Kidney (tissue), 14 donors: ENCODE data around the gene NRAP. TPM values are rescaled to one million over a fixed set of nuclear protein-coding genes. Genes with fewer than 3 reads are reported as not detected.

ENCODE experiments used
- DNase-seq, 5 donors: peaks; one replicate each; pipeline ENCODE4 v3.0.0-alpha.2; 2013 to 2020
- FAIRE-seq: peaks from 2 replicates; lab custom pipeline; 2012; peaks lifted over from hg19 to GRCh38; lab: Jason Lieb, UNC
- H3K27ac ChIP-seq, 2 donors: one replicate each; pipeline ENCODE4 v1.7.0; 2013; ENCODE audit warnings: low read depth in 2 of 2, low read length in 2 of 2, inconsistent platforms in 1 of 2
- H3K27me3 ChIP-seq: one replicate; pipeline ENCODE4 v1.7.1; 2013; ENCODE audit warnings: low read length, inconsistent platforms; ENCODE audit not compliant: control insufficient read depth, insufficient read depth
- H3K36me3 ChIP-seq, 3 donors: one replicate each; pipeline versions ENCODE4 v1.7.0 to v1.7.1; 2013; ENCODE audit warnings: low read length in 3 of 3, control low read depth in 1 of 3, inconsistent platforms in 1 of 3; ENCODE audit not compliant: insufficient read depth in 3 of 3, control insufficient read depth in 2 of 3
- H3K4me1 ChIP-seq, 3 donors: one replicate each; pipeline versions ENCODE4 v1.7.0 to v1.7.1; 2013; ENCODE audit warnings: low read length in 3 of 3, inconsistent platforms in 1 of 3, low read depth in 1 of 3; ENCODE audit not compliant: control insufficient read depth in 2 of 3, insufficient read depth in 2 of 3
- H3K4me3 ChIP-seq, 3 donors: one replicate each; pipeline versions ENCODE4 v1.7.0 to v1.8.1; 2013; ENCODE audit warnings: low read length in 3 of 3, control low read depth in 1 of 3, inconsistent platforms in 1 of 3
- H3K9ac ChIP-seq, 3 donors: one replicate each; pipeline versions ENCODE4 v1.7.0 to v1.7.1; 2013; ENCODE audit warnings: low read length in 3 of 3, control low read depth in 1 of 3, inconsistent platforms in 1 of 3
- H3K9me3 ChIP-seq, 3 donors: one replicate each; pipeline versions ENCODE4 v1.7.0 to v1.7.1; 2013; ENCODE audit warnings: low read length in 3 of 3, control low read depth in 1 of 3, inconsistent platforms in 1 of 3; ENCODE audit not compliant: control insufficient read depth in 2 of 3, insufficient read depth in 1 of 3
- CTCF ChIP-seq: IDR thresholded peaks from 3 replicates; pipeline ENCODE4 v1.5.1; 2012; ENCODE audit warnings: mild to moderate bottlenecking, moderate library complexity, borderline replicate concordance; ENCODE audit not compliant: insufficient read depth; ENCODE audit errors: extremely low read depth
- intact Hi-C: fragments of 100-400 bp; cut with DNase I; formaldehyde crosslinking; loops from one replicate; pipeline ENCODE4 v1.11.1; 2022
- polyA plus RNA-seq: library from polyadenylated mRNA; stranded (reverse); fragments of 350-450 nt; fragmentation: Illumina TruSeq; extraction: RNeasy Lipid Tissue Mini Kit (QIAGEN cat#74804); gene quantifications from one replicate; pipeline ENCODE4 v1.2.3, GENCODE V29; 2014; ENCODE audit warnings: low read depth, low replicate concordance; ENCODE audit not compliant: insufficient read depth
- total RNA-seq: library from RNA; stranded (reverse); fragmentation: NEBNext Ultra II Directional; extraction: Animal tissue kit (Norgen Biotek cat#: 25700); gene quantifications from one replicate; pipeline ENCODE4 v1.2.1, GENCODE V29; 2021
- donor health status: control.
- donor health status: control.
- donor health status: control.
- donor health status: control.
- donor health status: control.
- donor health status: DM: yes; HTN: yes; CAD: no.
- donor health status: Normal renal cell carcinoma (clear cell type).

NRAP gene
- total and polyA plus RNA-seq, 2 donors from 2014 or later: not detected

GRCh38 chr10:113708640-113709039, 44.8 kb upstream of the NRAP start:
- H3K36me3 ChIP-seq: peaks cover 0 to 6% (median 0%) of the 10 kb centered on the region in 3 donors
- DNase-seq (no peak), FAIRE-seq (no peak)
- no peak overlapping the region for H3K27ac ChIP-seq
- H3K9ac ChIP-seq: peak overlapping the region in 1 of 3 donors; percentile 35
- H3K4me1 ChIP-seq: peaks cover 0 to 22% (median 17%) of the 10 kb centered on the region in 3 donors
- H3K27me3 ChIP-seq: no peaks in the 10 kb centered on the region
- H3K9me3 ChIP-seq: no peaks in the 10 kb centered on the region
- no peak for TF ChIP-seq CTCF
- intact Hi-C loops: no loop called here
- H3K4me3 ChIP-seq: no peak overlapping the region

GRCh38 chr10:113706623-113707022, 42.8 kb upstream of the NRAP start:
- no peak for FAIRE-seq
- Histone ChIP-seq H3K36me3 (peaks cover 0 to 6% (median 0%) of the 10 kb centered on the region in 3 donors), H3K9me3 (no peaks in the 10 kb centered on the region), H3K4me1 (peaks cover 0 to 22% (median 15%) of the 10 kb centered on the region in 3 donors), H3K9ac (no peak overlapping the region), H3K4me3 (no peak overlapping the region), H3K27me3 (no peaks in the 10 kb centered on the region), H3K27ac (no peak overlapping the region)
- no peak for DNase-seq
- intact Hi-C loops: no loop called here
- TF ChIP-seq CTCF: no peak

- DNase-seq (no peak), FAIRE-seq (no peak)
- intact Hi-C loops: no loop called here
- Histone ChIP-seq H3K4me3 (no peak overlapping the region), H3K9ac (no peak overlapping the region), H3K9me3 (no peaks in the 10 kb centered on the region), H3K36me3 (peaks cover 0 to 8% (median 0%) of the 10 kb centered on the region in 3 donors), H3K27ac (peak overlapping the region in 1 of 2 donors; percentile 55), H3K27me3 (no peaks in the 10 kb centered on the region), H3K4me1 (peaks cover 0 to 13% (median 11%) of the 10 kb centered on the region in 3 donors)
- TF ChIP-seq CTCF: no peak
These were observed 41.5 kb upstream of the NRAP start for GRCh38 chr10:113705344-113705652.
